Thyroid gland (tissue), 4 donors: ENCODE data around the gene ESR1.

Experiments
- CTCF ChIP-seq, 6 experiments: fragments of 200-600 bp in 3 of 6; fragments of 450-650 bp in 3 of 6; sonication (generic) in 3 of 6; IDR thresholded peaks; one replicate each; pipeline ENCODE4 v1.5.1; 2016 to 2019; ENCODE audit warnings: antibody characterized with exemption in 6 of 6, mild to moderate bottlenecking in 2 of 6, inconsistent platforms in 1 of 6, moderate library complexity in 1 of 6
- POLR2A ChIP-seq, 2 donors: fragments of 450-650 bp; IDR thresholded peaks; one replicate each; pipeline ENCODE4 v1.6.1; 2017; ENCODE audit warnings: antibody characterized with exemption in 2 of 2, mild to moderate bottlenecking in 2 of 2, moderate library complexity in 1 of 2

GRCh38 chr6:152135755-152136448, 328.4 kb downstream of the ESR1 start:
- TF ChIP-seq CTCF (IDR thresholded peaks at IDR 0.05) (no peak), POLR2A (IDR thresholded peaks at IDR 0.05) (no peak)
